ENCODE measurements around the gene NR1D2.
"Not testable (repeated sequence)": the region's sequence is repeated elsewhere in the genome, so short reads cannot be mapped to it uniquely, and the experiment has no call there.

The NR1D2 gene

DNA sequence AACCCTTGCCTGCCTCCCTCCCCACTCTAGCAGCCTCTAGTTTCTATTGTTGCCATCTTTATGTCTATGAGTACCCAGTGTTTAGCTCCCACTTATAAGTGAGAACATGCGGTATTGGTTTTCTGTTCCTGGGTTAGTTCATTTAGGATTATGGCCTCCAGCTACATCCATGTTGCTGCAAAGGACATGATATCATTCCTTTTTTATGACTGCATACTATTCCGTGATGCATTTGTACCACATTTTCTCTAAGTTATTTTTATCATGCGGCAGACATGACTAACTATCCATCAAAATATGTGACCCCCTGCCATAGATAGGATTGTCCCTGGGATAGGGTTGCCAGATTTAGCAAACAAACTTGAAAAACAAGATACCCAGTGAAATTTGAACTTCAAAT lies 58.4 kb downstream of the NR1D2 start:
- Histone ChIP-seq H3K4me2 (ENCODE audit: low read length) (no peak overlapping the region), H3K9me2 (replicated peaks; ENCODE audit: control insufficient read depth, low read length) (no peaks in the 10 kb centered on the region), H3F3A (ENCODE audit: control insufficient read depth, insufficient read depth) (no peaks in the 10 kb centered on the region), H3K27me3 (ENCODE audit: control insufficient read depth, low read length) (peaks cover 11% of the 10 kb centered on the region), H3K27ac (ENCODE audit: low read depth, low read length) (no peak overlapping the region), H3K9me3 (ENCODE audit: control insufficient read depth, insufficient read depth, low read length) (no peaks in the 10 kb centered on the region), H3K79me2 (ENCODE audit: control insufficient read depth, low read length) (no peaks in the 10 kb centered on the region), H3K4me3 (ENCODE audit: low read length) (no peak overlapping the region), H4K20me1 (ENCODE audit: control insufficient read depth, insufficient read depth, low read depth, low read length) (no peaks in the 10 kb centered on the region), H3K4me1 (ENCODE audit: control insufficient read depth, low read length) (no peaks in the 10 kb centered on the region), H3K36me3 (ENCODE audit: control insufficient read depth, low read length) (no peaks in the 10 kb centered on the region)
- TF ChIP-seq EZH2phosphoT487 (IDR thresholded peaks at IDR 0.05; ENCODE audit: borderline replicate concordance, low read length) = no peak
- TF ChIP-seq, protein P1, sequence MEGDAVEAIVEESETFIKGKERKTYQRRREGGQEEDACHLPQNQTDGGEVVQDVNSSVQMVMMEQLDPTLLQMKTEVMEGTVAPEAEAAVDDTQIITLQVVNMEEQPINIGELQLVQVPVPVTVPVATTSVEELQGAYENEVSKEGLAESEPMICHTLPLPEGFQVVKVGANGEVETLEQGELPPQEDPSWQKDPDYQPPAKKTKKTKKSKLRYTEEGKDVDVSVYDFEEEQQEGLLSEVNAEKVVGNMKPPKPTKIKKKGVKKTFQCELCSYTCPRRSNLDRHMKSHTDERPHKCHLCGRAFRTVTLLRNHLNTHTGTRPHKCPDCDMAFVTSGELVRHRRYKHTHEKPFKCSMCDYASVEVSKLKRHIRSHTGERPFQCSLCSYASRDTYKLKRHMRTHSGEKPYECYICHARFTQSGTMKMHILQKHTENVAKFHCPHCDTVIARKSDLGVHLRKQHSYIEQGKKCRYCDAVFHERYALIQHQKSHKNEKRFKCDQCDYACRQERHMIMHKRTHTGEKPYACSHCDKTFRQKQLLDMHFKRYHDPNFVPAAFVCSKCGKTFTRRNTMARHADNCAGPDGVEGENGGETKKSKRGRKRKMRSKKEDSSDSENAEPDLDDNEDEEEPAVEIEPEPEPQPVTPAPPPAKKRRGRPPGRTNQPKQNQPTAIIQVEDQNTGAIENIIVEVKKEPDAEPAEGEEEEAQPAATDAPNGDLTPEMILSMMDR (IDR thresholded peaks at IDR 0.05; ENCODE audit: low read depth, low read length, poor library complexity, severe bottlenecking) = no peak

GRCh38 chr3:24004171-24004938 lies 59.3 kb downstream of the NR1D2 start:
- H4K20me1 ChIP-seq (ENCODE audit: control insufficient read depth, insufficient read depth, low read depth, low read length) = no peaks in the 10 kb centered on the region
- no peaks in the 10 kb centered on the region for H3K9me2 ChIP-seq (replicated peaks; ENCODE audit: control insufficient read depth, low read length)
- no peaks in the 10 kb centered on the region for H3K36me3 ChIP-seq (ENCODE audit: control insufficient read depth, low read length)
- TF ChIP-seq, protein P1 (IDR thresholded peaks at IDR 0.05; ENCODE audit: low read depth, low read length, poor library complexity, severe bottlenecking) = no peak
- TF ChIP-seq EZH2phosphoT487 (IDR thresholded peaks at IDR 0.05; ENCODE audit: borderline replicate concordance, low read length) = no peak
- peaks cover 11% of the 10 kb centered on the region for H3K27me3 ChIP-seq (ENCODE audit: control insufficient read depth, low read length)
- H3K79me2 ChIP-seq (ENCODE audit: control insufficient read depth, low read length) = no peaks in the 10 kb centered on the region
- no peak overlapping the region for H3K4me2 ChIP-seq (ENCODE audit: low read length)
- no peaks in the 10 kb centered on the region for H3F3A ChIP-seq (ENCODE audit: control insufficient read depth, insufficient read depth)
- H3K9me3 ChIP-seq (ENCODE audit: control insufficient read depth, insufficient read depth, low read length) = no peaks in the 10 kb centered on the region
- H3K4me1 ChIP-seq (ENCODE audit: control insufficient read depth, low read length) = no peaks in the 10 kb centered on the region
- H3K4me3 ChIP-seq (ENCODE audit: low read length) = no peak overlapping the region
- no peak overlapping the region for H3K27ac ChIP-seq (ENCODE audit: low read depth, low read length)

DNA sequence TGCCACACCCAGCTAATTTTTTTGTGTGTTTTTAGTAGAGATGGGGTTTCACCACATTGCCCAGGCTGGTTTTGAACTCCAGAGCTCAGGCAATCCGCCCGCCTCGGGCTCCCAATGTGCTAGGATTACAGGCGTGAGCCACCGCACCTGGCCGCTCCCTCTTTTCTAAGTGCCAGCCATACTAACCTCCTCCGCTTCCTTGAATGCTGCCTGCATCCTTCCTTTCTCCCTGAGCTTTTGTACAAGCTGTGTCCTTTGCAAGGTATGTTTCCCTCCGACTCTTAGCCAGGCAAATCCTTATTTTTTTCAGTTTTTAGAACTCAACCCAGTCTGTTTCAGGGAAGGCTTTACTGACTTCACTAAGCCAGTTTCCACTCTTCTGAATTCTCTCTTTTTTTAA lies 60.6 kb downstream of the NR1D2 start:
- no peaks in the 10 kb centered on the region for H4K20me1 ChIP-seq (ENCODE audit: control insufficient read depth, insufficient read depth, low read depth, low read length)
- no peaks in the 10 kb centered on the region for H3K36me3 ChIP-seq (ENCODE audit: control insufficient read depth, low read length)
- no peaks in the 10 kb centered on the region for H3K9me2 ChIP-seq (replicated peaks; ENCODE audit: control insufficient read depth, low read length)
- no peaks in the 10 kb centered on the region for H3K9me3 ChIP-seq (ENCODE audit: control insufficient read depth, insufficient read depth, low read length)
- H3K27ac ChIP-seq (ENCODE audit: low read depth, low read length) = no peak overlapping the region
- H3K4me2 ChIP-seq (ENCODE audit: low read length) = no peak overlapping the region
- H3K4me3 ChIP-seq (ENCODE audit: low read length) = no peak overlapping the region
- H3K79me2 ChIP-seq (ENCODE audit: control insufficient read depth, low read length) = no peaks in the 10 kb centered on the region
- TF ChIP-seq, protein P1 (IDR thresholded peaks at IDR 0.05; ENCODE audit: low read depth, low read length, poor library complexity, severe bottlenecking) = no peak
- no peak for TF ChIP-seq EZH2phosphoT487 (IDR thresholded peaks at IDR 0.05; ENCODE audit: borderline replicate concordance, low read length)
- no peaks in the 10 kb centered on the region for H3K4me1 ChIP-seq (ENCODE audit: control insufficient read depth, low read length)
- peaks cover 11% of the 10 kb centered on the region for H3K27me3 ChIP-seq (ENCODE audit: control insufficient read depth, low read length)
- no peaks in the 10 kb centered on the region for H3F3A ChIP-seq (ENCODE audit: control insufficient read depth, insufficient read depth)

GRCh38 chr3:24010834-24011233 lies 65.7 kb downstream of the NR1D2 start:
- not testable (repeated sequence) for H3K27ac ChIP-seq (ENCODE audit: low read depth, low read length); H3K27me3 ChIP-seq (ENCODE audit: control insufficient read depth, low read length); H3K4me2 ChIP-seq (ENCODE audit: low read length)

More at GRCh38 chr3:24010834-24011233, 65.7 kb downstream of the NR1D2 start:
- H4K20me1 ChIP-seq (ENCODE audit: control insufficient read depth, insufficient read depth, low read depth, low read length); H3K4me1 ChIP-seq (ENCODE audit: control insufficient read depth, low read length); H3K9me2 ChIP-seq (replicated peaks; ENCODE audit: control insufficient read depth, low read length); H3K4me3 ChIP-seq (ENCODE audit: low read length); H3K9me3 ChIP-seq (ENCODE audit: control insufficient read depth, insufficient read depth, low read length); H3K36me3 ChIP-seq (ENCODE audit: control insufficient read depth, low read length); H3K79me2 ChIP-seq (ENCODE audit: control insufficient read depth, low read length); H3F3A ChIP-seq (ENCODE audit: control insufficient read depth, insufficient read depth): not testable (repeated sequence)

Data from DOHH2 (cell line).